ENCODE measurements around the gene CHSY1. TPM values are rescaled to one million over a fixed set of nuclear protein-coding genes. Genes with fewer than 3 reads are reported as not detected.
A peak's percentile ranks its signal among the peaks of the same experiment; 100 is the strongest.

CHSY1 gene
- total and polyA plus RNA-seq, 10 of the 15 experiments (the other 5 are each of a cell fraction or from before 2014, with no cell fraction given) = 1.4 to 31.2 (median 10.5) TPM

- TF ChIP-seq ZBTB11 (CRISPR knock-in tag; IDR thresholded peaks at IDR 0.05) (no peak), ATF7 (IDR thresholded peaks at IDR 0.05; ENCODE audit: low read depth) (no peak), YBX1 (IDR thresholded peaks at IDR 0.05) (no peak), TCF3 (IDR thresholded peaks at IDR 0.05; ENCODE audit: borderline replicate concordance, insufficient read depth, low read depth, low read length) (no peak), CEBPZ (IDR thresholded peaks at IDR 0.05; ENCODE audit: low read depth, low read length) (no peak), MAX (IDR thresholded peaks at IDR 0.05; ENCODE audit: low read depth, low read length) (no peak; the same call in 1 of the 2 replicates), DPF2 (IDR thresholded peaks at IDR 0.05) (no peak; the same call in 1 of the 2 replicates), SUPT20H (IDR thresholded peaks at IDR 0.05; ENCODE audit: borderline replicate concordance, control insufficient read depth, low read depth, low read length) (no peak), NR2C1 (IDR thresholded peaks at IDR 0.05) (no peak), CHD2 (IDR thresholded peaks at IDR 0.05; ENCODE audit: borderline replicate concordance, low read depth, low read length) (no peak; the same call in 1 of the 2 replicates), MEF2A (IDR thresholded peaks at IDR 0.05; ENCODE audit: insufficient read depth, low read depth, low read length) (0 out of 2 replicates have a peak, but pooled peaks have one; percentile 47), MYB (IDR thresholded peaks at IDR 0.05; ENCODE audit: borderline replicate concordance, low read depth, low read length) (no peak), FOXK2 (IDR thresholded peaks at IDR 0.05) (no peak), ATF2 (IDR thresholded peaks at IDR 0.05; ENCODE audit: low read length) (peak; percentile 20; the same call in 1 of the 2 replicates), NR2C2 (IDR thresholded peaks at IDR 0.05; ENCODE audit: borderline replicate concordance, control insufficient read depth, insufficient read length, low read depth) (no peak), ZNF207 (IDR thresholded peaks at IDR 0.05; ENCODE audit: borderline replicate concordance) (no peak), NFIC (IDR thresholded peaks at IDR 0.05; ENCODE audit: low read depth, low read length) (no peak), BCL3 (IDR thresholded peaks at IDR 0.05; ENCODE audit: borderline replicate concordance, insufficient read depth, low read depth, low read length, poor library complexity, severe bottlenecking) (no peak), CBX5 (IDR thresholded peaks at IDR 0.05; ENCODE audit: low read depth) (no peak)
Measured at GRCh38 chr15:101242160-101242998, 9.5 kb downstream of the CHSY1 start (continued).

All from GM12878 (cell line).